CD4-positive, CD25-positive, alpha-beta regulatory T cell (primary cell): Measurements from ENCODE around the gene ANKRD65. TPM values are rescaled to one million over a fixed set of nuclear protein-coding genes. Genes with fewer than 3 reads are reported as not detected.

Source experiments
- ATAC-seq, 2 donors: fragments of 150-1000 bp; cut with Tn5 transposase; one replicate each; pipeline ENCODE4 v1.10.0; 2021; ENCODE audit warnings: low read depth in 2 of 2, moderate number of reproducible peaks in 2 of 2, moderate library complexity in 1 of 2
- DNase-seq, 3 donors: peaks; one replicate each; pipeline versions ENCODE4 v3.0.0 to v3.0.0-alpha.2; 2012 to 2022; ENCODE audit warnings: mixed read lengths in 1 of 3
- H3K27ac ChIP-seq: one replicate; pipeline ENCODE4 v1.7.0; 2013; ENCODE audit warnings: mild to moderate bottlenecking, low read length; ENCODE audit not compliant: insufficient read depth, poor library complexity, severe bottlenecking
- H3K27me3 ChIP-seq: one replicate; pipeline ENCODE4 v1.7.0; 2013; ENCODE audit warnings: low read length; ENCODE audit not compliant: control insufficient read depth, insufficient read depth
- H3K36me3 ChIP-seq: one replicate; pipeline ENCODE4 v1.7.0; 2013; ENCODE audit warnings: mild to moderate bottlenecking, low read length, moderate library complexity; ENCODE audit not compliant: control insufficient read depth, insufficient read depth
- H3K4me1 ChIP-seq: 2 replicates; pipeline ENCODE4 v1.7.0; 2013; ENCODE audit warnings: mild to moderate bottlenecking, low read length; ENCODE audit not compliant: insufficient read depth, control insufficient read depth, poor library complexity, severe bottlenecking
- H3K4me3 ChIP-seq: one replicate; pipeline ENCODE4 v1.7.0; 2013; ENCODE audit warnings: low read depth, mild to moderate bottlenecking, low read length, moderate library complexity
- H3K9me3 ChIP-seq, 2 experiments: 1 replicate in 1 of 2; 2 replicates in 1 of 2; pipeline ENCODE4 v1.7.0; 2013; ENCODE audit warnings: low read length in 2 of 2, mild to moderate bottlenecking in 1 of 2, moderate library complexity in 1 of 2; ENCODE audit not compliant: control insufficient read depth in 2 of 2
- H3K27ac Mint-ChIP-seq, 3 donors: one replicate each; pipeline ENCODE4 v1.8.0; 2020 to 2022; ENCODE audit warnings: mild to moderate bottlenecking in 3 of 3, mixed read lengths in 3 of 3, moderate library complexity in 2 of 3
- H3K27me3 Mint-ChIP-seq: one replicate; pipeline ENCODE4 v1.8.0; 2022; ENCODE audit warnings: mild to moderate bottlenecking, mixed read lengths
- H3K36me3 Mint-ChIP-seq: one replicate; pipeline ENCODE4 v1.8.0; 2020; ENCODE audit warnings: mixed read lengths
- H3K4me1 Mint-ChIP-seq, 4 donors: one replicate each; pipeline ENCODE4 v1.8.0; 2020 to 2022; ENCODE audit warnings: mixed read lengths in 4 of 4, mild to moderate bottlenecking in 1 of 4
- H3K4me3 Mint-ChIP-seq, 4 donors: one replicate each; pipeline ENCODE4 v1.8.0; 2020 to 2022; ENCODE audit warnings: mild to moderate bottlenecking in 4 of 4, mixed read lengths in 4 of 4, moderate library complexity in 3 of 4
- H3K9me3 Mint-ChIP-seq, 7 donors: one replicate each; pipeline ENCODE4 v1.8.0; 2020 to 2022; ENCODE audit warnings: mixed read lengths in 7 of 7, mild to moderate bottlenecking in 3 of 7, moderate library complexity in 2 of 7
- polyA plus RNA-seq, 4 donors: library from polyadenylated mRNA; unstranded; fragments of 300-500 nt; fragmentation: Illumina TruSeq; gene quantifications; one replicate each; pipeline ENCODE4 v1.2.3, GENCODE V29; 2021
- total RNA-seq: library from RNA; stranded (reverse); gene quantifications from one replicate; pipeline ENCODE4 v1.2.3, GENCODE V29; 2022

Gene ANKRD65
- total and polyA plus RNA-seq, 5 donors from 2014 or later = 0.14 TPM; not detected in 4

DNA sequence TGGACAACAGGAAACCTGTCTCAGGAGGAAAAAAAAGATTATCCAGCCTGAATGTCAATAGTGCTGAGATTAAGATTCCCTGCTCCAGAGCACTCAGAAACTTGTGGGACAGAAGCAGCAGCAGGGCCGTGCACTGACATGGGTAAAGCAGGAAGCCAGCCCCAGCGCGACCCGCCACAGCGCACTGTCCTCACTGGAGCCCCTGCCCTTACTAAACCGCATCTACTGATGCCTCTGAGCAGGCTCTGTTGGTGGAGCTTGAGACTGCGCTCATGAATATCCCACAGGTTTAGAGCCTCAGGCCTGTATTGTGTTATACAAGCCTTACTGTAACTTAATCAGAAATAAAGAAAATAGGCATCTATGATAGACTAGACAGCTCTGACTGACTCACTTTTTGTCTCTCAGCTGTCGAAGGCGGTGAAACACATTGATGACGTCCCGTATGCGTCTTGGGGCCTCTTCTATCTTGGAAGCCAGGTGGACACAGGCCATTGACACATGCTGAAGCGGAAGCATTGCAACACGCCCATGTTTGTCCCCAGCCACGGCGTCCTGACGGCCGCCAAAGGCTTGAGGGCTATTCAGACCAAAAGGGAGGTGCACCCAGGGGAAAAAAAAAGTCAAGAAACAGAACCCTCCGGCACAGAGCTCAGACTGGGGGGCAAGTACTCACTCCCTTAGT, 23.1 kb downstream of the ANKRD65 start:
- ATAC-seq (no peak), DNase-seq (no peak)
- Mint-ChIP-seq H3K4me3 (peak overlapping the region; percentile 89 to 100 (median 94)), H3K4me1 (peaks cover 0 to 66% (median 25%) of the 10 kb centered on the region in 4 donors), H3K27me3 (no peaks in the 10 kb centered on the region), H3K36me3 (peaks cover 30% of the 10 kb centered on the region), H3K9me3 (no peaks in the 10 kb centered on the region), H3K27ac (peak overlapping the region; percentile 91 to 93 (median 93))
- H3K4me1 ChIP-seq = peaks cover 30% of the 10 kb centered on the region
- H3K36me3 ChIP-seq = peaks cover 58% of the 10 kb centered on the region
- H3K27me3 ChIP-seq = no peaks in the 10 kb centered on the region
- H3K9me3 ChIP-seq = no peaks in the 10 kb centered on the region
- peak overlapping the region; percentile 83 for H3K27ac ChIP-seq
- peak overlapping the region; percentile 88 for H3K4me3 ChIP-seq

DNA sequence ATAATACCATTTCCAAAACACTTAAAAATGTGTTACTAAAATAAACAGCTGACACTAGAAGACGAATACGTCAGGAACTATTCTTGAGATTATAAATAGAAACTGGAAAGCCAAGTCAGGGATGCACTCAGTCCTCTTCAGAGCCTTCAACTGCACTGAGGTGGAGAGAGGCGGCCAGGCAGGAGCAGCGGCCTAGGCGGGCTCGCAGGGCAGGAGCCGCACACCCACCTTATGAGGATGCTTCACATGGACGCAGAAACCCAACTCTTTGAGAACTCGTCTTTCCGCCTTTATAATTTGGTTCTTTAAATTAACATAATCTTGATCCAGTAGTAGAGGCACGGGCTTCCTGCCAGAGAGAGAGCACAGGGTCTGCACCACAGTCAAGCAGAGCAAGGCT, 25.9 kb downstream of the ANKRD65 start:
- Mint-ChIP-seq H3K36me3 (peaks cover 43% of the 10 kb centered on the region), H3K27ac (peak overlapping the region in 1 of 3 donors; percentile 17), H3K4me3 (peak overlapping the region in 3 of 4 donors; percentile 77 to 82 (median 78)), H3K27me3 (no peaks in the 10 kb centered on the region), H3K9me3 (no peaks in the 10 kb centered on the region), H3K4me1 (peaks cover 0 to 55% (median 22%) of the 10 kb centered on the region in 4 donors)
- H3K9me3 ChIP-seq = no peaks in the 10 kb centered on the region
- H3K36me3 ChIP-seq = peaks cover 70% of the 10 kb centered on the region
- H3K27ac ChIP-seq = no peak overlapping the region
- peaks cover 24% of the 10 kb centered on the region for H3K4me1 ChIP-seq
- H3K4me3 ChIP-seq = no peak overlapping the region
- ATAC-seq (no peak), DNase-seq (no peak)
- H3K27me3 ChIP-seq = no peaks in the 10 kb centered on the region

DNA sequence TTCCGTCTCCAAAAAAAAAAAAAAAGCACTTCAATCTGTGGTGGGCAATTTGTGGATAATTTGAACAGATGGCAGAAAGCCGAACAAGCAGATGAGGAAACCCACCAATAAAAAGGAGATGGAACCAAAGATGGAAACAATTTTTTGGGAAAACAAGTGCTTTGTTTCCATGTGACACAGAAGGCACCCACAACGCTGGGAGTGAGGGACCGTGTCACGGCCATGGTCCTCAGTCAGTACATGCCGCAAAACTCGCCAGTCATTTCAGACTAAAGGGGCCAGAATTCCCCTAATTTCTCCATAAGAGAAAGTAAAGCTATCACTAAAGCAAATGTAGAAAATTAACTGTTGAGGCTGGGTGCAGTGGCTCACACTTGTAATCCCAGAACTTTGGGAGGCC, 27.0 kb downstream of the ANKRD65 start:
- DNase-seq (no peak), ATAC-seq (no peak)
- Mint-ChIP-seq H3K27me3 (no peaks in the 10 kb centered on the region), H3K4me3 (peak overlapping the region in 1 of 4 donors; percentile 58), H3K4me1 (peaks cover 0 to 45% (median 19%) of the 10 kb centered on the region in 4 donors), H3K9me3 (no peaks in the 10 kb centered on the region), H3K36me3 (peaks cover 48% of the 10 kb centered on the region), H3K27ac (no peak overlapping the region)
- no peaks in the 10 kb centered on the region for H3K27me3 ChIP-seq
- peaks cover 17% of the 10 kb centered on the region for H3K4me1 ChIP-seq
- H3K4me3 ChIP-seq = no peak overlapping the region
- H3K36me3 ChIP-seq = peaks cover 79% of the 10 kb centered on the region
- no peaks in the 10 kb centered on the region for H3K9me3 ChIP-seq
- no peak overlapping the region for H3K27ac ChIP-seq

DNA sequence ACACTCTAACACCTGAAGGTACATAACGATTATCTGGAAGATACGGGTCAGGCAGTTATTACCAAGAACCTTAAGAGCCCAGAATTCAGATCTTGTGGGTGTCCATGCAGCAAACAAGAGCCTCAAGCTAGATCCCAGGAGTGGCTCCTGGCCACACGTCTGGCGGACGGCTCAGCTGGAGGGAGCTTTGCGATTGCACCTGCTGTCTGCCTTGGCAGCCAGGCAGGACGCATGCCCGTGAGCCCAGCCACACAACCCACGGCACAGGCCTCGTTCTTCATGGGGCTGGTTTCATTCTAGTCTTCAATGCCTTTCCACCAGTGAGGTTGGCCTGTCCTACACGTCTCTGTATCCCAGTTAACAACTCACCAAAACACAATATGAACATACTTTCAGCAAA, 27.6 kb downstream of the ANKRD65 start:
- Mint-ChIP-seq H3K9me3 (no peaks in the 10 kb centered on the region), H3K27ac (peak overlapping the region in 1 of 3 donors; percentile 56), H3K36me3 (peaks cover 50% of the 10 kb centered on the region), H3K4me3 (peak overlapping the region in 1 of 4 donors; percentile 58), H3K4me1 (peaks cover 0 to 45% (median 19%) of the 10 kb centered on the region in 4 donors), H3K27me3 (no peaks in the 10 kb centered on the region)
- no peak overlapping the region for H3K27ac ChIP-seq
- DNase-seq = no peak
- ATAC-seq = no peak
- H3K9me3 ChIP-seq = no peaks in the 10 kb centered on the region
- no peak overlapping the region for H3K4me3 ChIP-seq
- peaks cover 14% of the 10 kb centered on the region for H3K4me1 ChIP-seq
- peaks cover 82% of the 10 kb centered on the region for H3K36me3 ChIP-seq
- H3K27me3 ChIP-seq = no peaks in the 10 kb centered on the region

DNA sequence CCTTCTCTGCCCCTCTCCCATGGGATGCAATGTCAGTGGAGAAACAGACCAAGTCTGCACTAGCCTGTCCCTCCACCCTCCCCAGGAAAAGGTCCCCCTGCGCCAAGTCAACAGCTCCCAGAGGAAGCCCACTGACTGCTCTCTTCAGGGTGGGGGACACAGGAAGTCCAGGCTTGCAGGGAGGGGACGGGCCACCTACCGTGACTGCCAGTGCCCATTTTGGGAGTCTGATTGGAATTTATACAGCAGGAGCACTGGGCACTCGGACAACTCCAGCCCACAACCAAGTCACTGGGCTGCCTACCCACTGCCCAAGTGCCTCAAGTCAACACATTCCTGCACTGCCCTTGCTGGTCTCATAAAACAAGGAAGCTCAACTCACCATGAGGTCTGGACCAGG, 28.1 kb downstream of the ANKRD65 start:
- Histone ChIP-seq H3K4me1 (peaks cover 10% of the 10 kb centered on the region), H3K27me3 (no peaks in the 10 kb centered on the region), H3K9me3 (no peaks in the 10 kb centered on the region), H3K4me3 (no peak overlapping the region), H3K27ac (no peak overlapping the region), H3K36me3 (peaks cover 86% of the 10 kb centered on the region)
- Mint-ChIP-seq H3K27me3 (no peaks in the 10 kb centered on the region), H3K4me1 (peaks cover 0 to 40% (median 16%) of the 10 kb centered on the region in 4 donors), H3K4me3 (no peak overlapping the region), H3K27ac (peak overlapping the region in 1 of 3 donors; percentile 56), H3K36me3 (peaks cover 55% of the 10 kb centered on the region), H3K9me3 (no peaks in the 10 kb centered on the region)
- ATAC-seq (no peak), DNase-seq (no peak)

DNA sequence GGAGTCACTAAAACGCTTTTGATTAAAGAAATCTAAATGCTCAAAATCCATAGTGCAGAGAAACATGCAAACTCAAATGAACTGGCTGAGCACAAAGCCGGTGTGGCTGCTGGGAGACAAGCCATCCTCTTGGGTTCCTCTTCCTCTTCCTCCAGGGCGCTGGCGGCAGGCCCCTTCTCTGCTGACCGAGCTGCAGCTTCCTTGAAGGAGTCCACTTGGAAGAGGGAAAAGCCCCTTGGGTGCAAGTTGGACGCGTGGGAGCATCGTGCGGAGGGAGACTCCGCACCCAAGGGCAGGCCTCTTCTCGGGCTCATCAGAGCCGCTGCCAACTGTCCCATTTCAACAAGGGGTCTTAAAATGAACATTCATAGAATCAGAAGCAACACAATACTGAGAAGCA, 29.9 kb downstream of the ANKRD65 start:
- no peak overlapping the region for H3K4me3 ChIP-seq
- H3K36me3 Mint-ChIP-seq = peaks cover 64% of the 10 kb centered on the region
- no peak overlapping the region for H3K4me3 Mint-ChIP-seq
- H3K27me3 ChIP-seq = no peaks in the 10 kb centered on the region
- peaks cover 91% of the 10 kb centered on the region for H3K36me3 ChIP-seq
- H3K9me3 Mint-ChIP-seq = no peaks in the 10 kb centered on the region
- ATAC-seq (no peak), DNase-seq (no peak)
- no peaks in the 10 kb centered on the region for H3K9me3 ChIP-seq
- peak overlapping the region in 1 of 3 donors; percentile 18 for H3K27ac Mint-ChIP-seq
- H3K4me1 ChIP-seq = no peaks in the 10 kb centered on the region
- no peak overlapping the region for H3K27ac ChIP-seq
- no peaks in the 10 kb centered on the region for H3K27me3 Mint-ChIP-seq
- peaks cover 0 to 29% (median 12%) of the 10 kb centered on the region in 4 donors for H3K4me1 Mint-ChIP-seq

DNA sequence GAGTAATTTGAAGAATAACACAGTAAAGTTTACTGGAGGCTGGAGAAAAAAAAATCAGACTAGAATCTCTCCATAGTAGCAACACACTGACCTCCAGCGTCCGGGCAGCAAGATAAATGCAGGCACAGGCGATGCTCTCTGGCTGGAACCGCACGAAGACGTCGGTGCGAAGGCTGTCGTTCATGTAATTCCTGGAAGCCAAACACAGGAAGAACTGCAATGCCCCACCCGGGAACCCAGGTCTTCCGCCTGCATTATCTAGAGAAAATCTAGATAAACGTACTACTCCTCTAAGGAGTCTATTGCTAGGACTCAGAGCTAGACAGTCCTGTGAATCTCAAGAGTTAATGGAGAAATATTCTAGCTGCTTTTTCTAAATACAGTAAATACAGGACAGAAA, 30.4 kb downstream of the ANKRD65 start:
- H3K9me3 ChIP-seq = no peaks in the 10 kb centered on the region
- Mint-ChIP-seq H3K4me1 (peaks cover 0 to 26% (median 11%) of the 10 kb centered on the region in 4 donors), H3K4me3 (no peak overlapping the region), H3K27ac (no peak overlapping the region), H3K36me3 (peaks cover 63% of the 10 kb centered on the region), H3K9me3 (no peaks in the 10 kb centered on the region), H3K27me3 (no peaks in the 10 kb centered on the region)
- DNase-seq (no peak), ATAC-seq (no peak)
- H3K27me3 ChIP-seq = no peaks in the 10 kb centered on the region
- no peak overlapping the region for H3K4me3 ChIP-seq
- H3K27ac ChIP-seq = no peak overlapping the region
- H3K36me3 ChIP-seq = peaks cover 92% of the 10 kb centered on the region
- H3K4me1 ChIP-seq = no peaks in the 10 kb centered on the region

DNA sequence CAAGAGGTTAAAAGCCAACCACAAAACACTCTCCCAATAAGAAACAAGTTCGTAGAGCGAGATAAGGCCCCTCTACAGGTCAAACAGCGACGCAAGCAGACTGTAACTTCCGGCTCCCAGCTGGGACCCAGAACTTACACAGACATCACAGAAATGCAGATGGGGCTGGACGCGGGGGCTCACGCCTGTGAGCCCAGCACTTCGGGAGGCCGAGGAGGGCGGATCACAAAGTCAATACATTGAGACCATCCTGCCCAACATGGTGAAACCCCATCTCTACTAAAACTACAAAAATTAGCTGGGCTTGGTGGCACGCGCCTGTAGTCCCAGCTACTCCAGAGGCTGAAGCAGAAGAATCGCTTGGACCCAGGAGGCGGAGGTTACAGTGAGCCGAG, 33.0 kb downstream of the ANKRD65 start:
- Histone ChIP-seq H3K27me3 (no peaks in the 10 kb centered on the region), H3K27ac (no peak overlapping the region), H3K4me3 (no peak overlapping the region), H3K4me1 (no peaks in the 10 kb centered on the region), H3K36me3 (peaks cover 69% of the 10 kb centered on the region), H3K9me3 (no peaks in the 10 kb centered on the region)
- H3K4me1 Mint-ChIP-seq = peaks cover 0 to 9% (median 3%) of the 10 kb centered on the region in 4 donors
- ATAC-seq (no peak), DNase-seq (no peak)
- no peaks in the 10 kb centered on the region for H3K27me3 Mint-ChIP-seq
- H3K27ac Mint-ChIP-seq = no peak overlapping the region
- H3K36me3 Mint-ChIP-seq = peaks cover 42% of the 10 kb centered on the region
- H3K9me3 Mint-ChIP-seq = no peaks in the 10 kb centered on the region
- H3K4me3 Mint-ChIP-seq = no peak overlapping the region
